Dermis microvascular lymphatic vessel endothelial cell (primary cell): Measurements from ENCODE around the gene UQCRH. TPM values are rescaled to one million over a fixed set of nuclear protein-coding genes. Genes with fewer than 3 reads are reported as not detected.
"Not testable (repeated sequence)": the region's sequence is repeated elsewhere in the genome, so short reads cannot be mapped to it uniquely, and the experiment has no call there.

Source experiments
- DNase-seq, 2 donors: peaks; one replicate each; pipeline versions ENCODE4 v3.0.0 to v3.0.0-alpha.2; 2010; ENCODE audit warnings: low read depth in 2 of 2
- total RNA-seq: library from RNA; depleted of rRNA; stranded (reverse); fragments of >200 nt; gene quantifications from 2 replicates; pipeline ENCODE4 v1.2.1, GENCODE V29; 2014

The UQCRH gene
- total RNA-seq, 1 donor from 2014 or later, result 291 TPM

DNA sequence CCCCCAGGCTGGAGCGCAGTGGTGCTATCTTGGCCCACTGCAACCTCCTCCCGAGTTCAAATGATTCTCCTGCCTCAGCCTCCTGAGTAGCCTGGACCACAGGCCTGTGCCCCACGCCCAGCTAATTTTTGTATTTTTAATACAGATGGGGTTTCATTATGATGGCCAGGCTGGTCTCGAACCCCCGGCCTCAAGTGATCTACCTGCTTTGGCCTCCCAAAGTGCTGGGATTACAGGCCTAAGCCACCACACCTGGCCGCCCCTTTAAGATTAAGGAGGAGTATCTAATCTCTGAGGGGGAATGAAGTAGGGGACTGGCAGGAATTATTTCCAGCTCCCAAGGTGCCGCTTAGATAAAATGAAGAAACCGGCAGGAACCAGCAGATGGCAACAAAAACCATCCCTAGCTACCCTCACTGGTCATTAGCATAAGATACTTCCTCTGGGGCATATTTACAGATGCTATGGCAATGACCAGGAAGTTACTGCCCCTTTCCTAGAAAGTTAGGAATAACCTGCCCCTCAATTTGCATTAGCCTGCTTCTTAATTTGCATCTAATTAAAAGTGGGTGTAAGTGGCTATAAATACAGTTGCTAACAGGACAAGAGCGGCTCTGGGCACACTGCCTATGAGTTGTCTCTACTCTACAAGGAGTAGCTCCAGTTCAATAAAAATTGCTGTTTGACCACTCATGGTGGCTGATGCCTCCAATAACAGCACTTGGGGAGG is 30.0 kb downstream of the UQCRH start:
- DNase-seq, result peak in 1 of 2 donors; percentile 30

- DNase-seq, result no peak
Observed at GRCh38 chr1:46334030-46334384, 30.5 kb downstream of the UQCRH start.

- no peak for DNase-seq
Observed at GRCh38 chr1:46335081-46335480, 31.6 kb downstream of the UQCRH start.

GRCh38 chr1:46337409-46337808 is 33.9 kb downstream of the UQCRH start:
- DNase-seq, result not testable (repeated sequence)

GRCh38 chr1:46340404-46341221 is 37.1 kb downstream of the UQCRH start, which contains the start of gene NSUN4:
Gene NSUN4 (plus strand): TSS chr1:46340807. CDS start chr1:46340827, 20 bp downstream.
- DNase-seq, result peak; percentile 86 to 93

DNA sequence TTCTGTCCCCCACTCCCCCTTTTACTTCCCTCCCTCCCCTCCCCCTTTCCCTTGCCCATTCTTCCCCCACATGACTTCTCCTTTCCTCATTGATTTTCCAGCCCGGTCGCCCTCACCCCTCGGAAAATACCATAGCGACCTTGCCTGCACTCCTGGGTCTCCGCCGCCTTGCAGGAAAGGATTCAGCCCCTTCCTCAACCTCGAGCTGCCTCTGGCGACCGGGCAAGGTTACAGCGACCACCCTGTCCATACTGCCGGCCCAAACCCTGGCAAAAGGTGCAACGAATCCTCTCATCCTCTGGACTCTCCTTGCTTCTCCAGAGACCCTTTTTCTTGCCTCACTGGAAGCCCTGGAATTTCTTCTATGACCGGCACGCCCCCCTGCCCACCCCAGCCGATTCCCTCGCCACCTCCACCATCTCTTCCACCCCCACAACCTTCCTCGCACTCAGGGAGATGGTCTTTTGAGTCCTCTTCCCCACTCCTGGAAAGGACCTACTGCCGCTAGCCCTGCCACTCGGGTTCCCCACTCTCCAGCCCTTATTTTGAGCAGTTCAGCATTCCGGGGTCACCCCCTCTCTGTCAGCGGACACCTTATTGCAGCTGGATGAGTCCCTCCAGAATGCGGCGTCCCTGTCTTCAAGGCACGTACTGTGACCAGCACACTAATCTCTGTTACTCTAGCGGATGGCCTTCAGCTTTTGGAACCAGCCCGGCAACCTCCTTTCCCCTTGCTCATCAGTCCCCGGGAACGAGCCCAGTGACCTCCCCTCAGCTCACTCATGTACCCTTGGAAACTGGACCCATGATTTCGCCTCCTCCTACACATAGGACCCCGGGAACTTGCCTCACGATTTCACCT is 38.0 kb downstream of the UQCRH start:
- no peak for DNase-seq

- DNase-seq, result no peak
Observed at GRCh38 chr1:46342084-46342656, 38.7 kb downstream of the UQCRH start.

DNA sequence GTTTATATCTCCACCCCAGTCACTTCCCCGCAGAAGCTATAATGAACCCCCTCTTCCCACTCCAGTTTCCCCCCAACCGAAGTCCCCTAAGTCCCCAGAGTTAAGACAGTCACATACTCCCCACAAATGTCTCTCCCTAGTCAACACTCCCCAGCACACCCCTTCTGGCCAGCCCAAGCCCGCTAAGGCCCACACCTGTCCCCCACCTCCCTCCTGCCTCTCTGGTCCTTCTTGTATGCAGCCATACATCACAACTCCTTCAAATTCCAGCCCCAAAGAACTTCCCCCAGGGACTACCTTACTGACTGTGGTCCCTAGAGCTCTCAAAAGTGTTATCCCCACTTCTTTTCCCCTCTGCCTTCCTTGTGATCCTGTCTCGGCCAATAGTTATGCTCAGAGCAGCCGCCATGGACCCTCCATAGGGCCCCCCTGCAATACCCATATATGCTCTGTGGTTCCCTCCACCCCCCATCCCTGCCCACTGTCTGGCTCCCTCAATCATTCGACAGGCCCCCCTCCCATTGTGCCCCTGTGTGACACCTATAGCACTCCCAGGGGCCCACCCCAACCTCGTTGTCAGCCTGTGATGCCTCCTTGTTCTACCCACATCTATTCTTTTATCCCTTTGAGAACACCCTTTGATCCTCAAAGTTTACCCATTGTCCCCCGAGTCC is 39.3 kb downstream of the UQCRH start:
- DNase-seq, result no peak

DNA sequence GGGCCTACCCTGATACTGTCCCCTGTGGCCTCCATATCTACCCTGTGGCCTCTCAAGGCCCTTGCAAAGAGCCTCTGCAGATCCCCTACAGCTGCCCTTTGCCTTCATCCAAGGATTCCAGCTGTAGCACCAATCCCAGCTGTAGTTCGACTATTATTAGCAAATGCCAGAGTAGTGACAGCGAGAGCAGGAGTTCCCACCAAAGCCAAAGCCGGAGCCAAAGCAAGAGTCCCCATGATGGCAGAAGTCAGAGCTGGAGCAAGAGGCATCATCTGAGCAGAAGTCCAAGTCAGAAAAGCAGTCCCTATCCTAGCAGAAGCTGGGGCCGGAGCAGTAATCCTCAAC is 39.8 kb downstream of the UQCRH start:
- no peak for DNase-seq

- DNase-seq, result no peak
Observed at GRCh38 chr1:46343705-46344104, 40.2 kb downstream of the UQCRH start.

DNA sequence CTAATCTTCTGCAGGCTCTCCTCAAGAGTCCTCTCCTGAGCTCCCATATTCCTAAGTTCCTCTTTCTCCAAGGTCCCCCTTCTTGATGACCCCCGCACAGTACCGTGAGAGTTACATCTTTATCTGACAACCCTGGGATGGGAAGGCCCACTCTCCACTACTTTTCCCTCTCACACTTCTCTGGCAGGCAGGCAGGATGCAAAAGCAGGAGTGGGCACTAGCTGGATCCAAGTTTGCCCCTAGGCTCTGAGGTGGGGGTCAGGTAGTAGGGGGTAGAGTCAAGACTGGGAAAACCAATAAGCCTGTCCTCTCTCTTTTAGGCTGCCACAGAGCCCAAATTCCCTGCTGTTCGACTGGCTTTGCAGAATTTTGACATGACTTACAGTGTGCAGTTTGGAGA is 41.0 kb downstream of the UQCRH start:
- DNase-seq, result no peak

DNA sequence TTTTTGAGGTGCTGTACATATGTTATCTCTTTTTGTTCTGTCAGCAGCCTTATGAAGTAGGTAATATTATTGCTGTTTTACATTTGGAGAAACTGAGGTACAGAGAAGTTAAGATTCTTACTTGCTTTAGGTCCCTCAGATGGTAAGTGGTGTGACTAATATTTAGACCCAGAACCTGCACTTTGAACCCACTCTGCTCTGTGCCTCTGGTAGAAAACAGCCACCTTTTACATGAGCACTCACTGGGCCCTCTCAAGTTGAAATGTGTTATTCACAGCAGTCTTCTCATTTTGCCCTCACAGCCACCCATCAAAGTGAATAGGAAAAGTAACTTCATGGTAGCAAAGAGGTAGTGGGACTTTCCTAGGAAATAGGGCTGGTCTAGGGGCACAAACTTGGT is 41.8 kb downstream of the UQCRH start:
- DNase-seq, result no peak

GRCh38 chr1:46352363-46352762 is 48.9 kb downstream of the UQCRH start:
- no peak for DNase-seq

GRCh38 chr1:46355920-46356319 is 52.4 kb downstream of the UQCRH start:
- not testable (repeated sequence) for DNase-seq

DNA sequence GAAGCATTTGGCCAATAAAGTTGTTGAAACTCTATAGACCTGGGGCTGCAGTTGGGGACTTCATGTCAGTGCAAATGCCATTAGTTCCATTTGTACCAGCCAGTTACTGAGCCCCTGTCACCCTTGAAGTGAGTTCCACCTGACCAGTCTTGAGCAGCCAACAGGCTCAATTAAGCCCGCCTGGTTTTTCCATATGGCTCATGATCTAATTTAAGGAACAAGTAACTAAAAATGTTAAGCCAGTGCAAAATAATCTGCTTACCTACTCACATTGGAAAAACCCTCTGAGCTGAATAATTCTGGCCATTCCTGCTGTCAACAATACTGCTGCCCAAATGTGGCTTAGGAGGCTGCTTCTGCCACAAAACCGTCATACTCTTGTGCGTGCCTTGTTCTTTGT is 58.7 kb downstream of the UQCRH start:
- no peak for DNase-seq

GRCh38 chr1:46363121-46363520 is 59.6 kb downstream of the UQCRH start:
- DNase-seq, result no peak

DNA sequence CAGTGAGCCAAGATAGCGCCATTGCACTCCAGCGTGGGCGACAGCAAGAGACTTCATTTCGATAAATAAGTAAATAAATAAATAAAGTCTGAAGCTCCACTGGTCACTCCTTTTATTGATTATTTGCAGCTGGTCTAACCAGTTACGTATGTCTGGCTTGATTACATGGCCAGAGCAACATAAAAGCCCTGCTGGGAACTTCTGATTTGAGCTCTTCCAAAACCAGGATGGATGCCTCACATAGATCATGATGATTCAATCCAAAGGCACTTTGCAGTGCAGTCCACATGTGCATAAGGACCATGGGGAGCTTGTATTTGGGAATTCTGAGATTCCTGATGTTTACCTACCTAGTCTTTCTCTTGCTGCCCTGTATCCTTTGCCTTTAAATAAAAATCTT is 61.1 kb downstream of the UQCRH start:
- no peak for DNase-seq

GRCh38 chr1:46365796-46366195 is 62.3 kb downstream of the UQCRH start:
- DNase-seq, result not testable (repeated sequence)
